Ectodermal cell (in vitro differentiated cells): ENCODE results near the gene INTS7.
"Not testable (repeated sequence)": the region's sequence is repeated elsewhere in the genome, so short reads cannot be mapped to it uniquely, and the experiment has no call there.

ENCODE experiments used
- H3K27ac ChIP-seq: 2 replicates; pipeline ENCODE4 v1.7.0; 2013; ENCODE audit warnings: mild to moderate bottlenecking, low read depth, low read length; ENCODE audit not compliant: insufficient read depth, poor library complexity, severe bottlenecking
- H3K27me3 ChIP-seq: 2 replicates; pipeline ENCODE4 v1.7.0; 2013; ENCODE audit warnings: mild to moderate bottlenecking, low read length; ENCODE audit not compliant: insufficient read depth, control insufficient read depth, poor library complexity, severe bottlenecking
- H3K36me3 ChIP-seq: one replicate; pipeline ENCODE4 v1.7.0; 2013; ENCODE audit warnings: low read length; ENCODE audit not compliant: control insufficient read depth, insufficient read depth
- H3K4me1 ChIP-seq: one replicate; pipeline ENCODE4 v1.7.0; 2013; ENCODE audit warnings: low read length; ENCODE audit not compliant: control insufficient read depth, insufficient read depth
- H3K4me3 ChIP-seq: 2 replicates; pipeline ENCODE4 v1.7.0; 2013; ENCODE audit warnings: low read depth, low read length, control low read depth; ENCODE audit not compliant: insufficient read depth
- H3K9me3 ChIP-seq: 2 replicates; pipeline ENCODE4 v1.7.0; 2013; ENCODE audit warnings: mild to moderate bottlenecking, low read length, moderate library complexity; ENCODE audit not compliant: control insufficient read depth
- WGBS, 2 experiments: methylation state at CpG; one replicate each; pipeline ENCODE4 v1.1.7; 2013; ENCODE audit warnings: missing lambda C conversion rate in 2 of 2; 5-methylcytosine and 5-hydroxymethylcytosine counted together

INTS7 gene

DNA sequence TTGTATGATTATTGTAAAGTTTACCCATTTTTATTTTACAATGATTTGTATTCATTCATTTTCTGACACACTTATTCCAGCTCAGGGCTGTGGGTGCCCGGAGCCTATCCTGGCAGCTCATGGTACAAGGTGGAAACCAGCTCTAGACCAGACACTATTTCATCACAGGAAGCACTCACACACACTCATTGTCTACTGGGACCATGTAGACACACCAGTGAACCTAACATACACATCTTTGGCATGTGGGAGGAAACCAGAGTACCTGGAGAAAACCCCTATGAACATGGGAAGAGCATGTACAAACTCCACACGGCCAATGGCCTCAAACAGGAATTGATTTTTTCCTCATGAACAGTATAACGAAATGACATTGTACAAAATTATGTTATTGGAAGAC is 2.5 kb upstream of the INTS7 start:
- Histone ChIP-seq H3K9me3 (no peaks in the 10 kb centered on the region), H3K27ac (no peak overlapping the region), H3K36me3 (no peaks in the 10 kb centered on the region), H3K4me3 (peak overlapping the region; percentile 88), H3K4me1 (peaks cover 7% of the 10 kb centered on the region), H3K27me3 (no peaks in the 10 kb centered on the region)
- 88 to 97% methylated on average over 3 of the region's 3 CpGs for WGBS, 2 experiments

DNA sequence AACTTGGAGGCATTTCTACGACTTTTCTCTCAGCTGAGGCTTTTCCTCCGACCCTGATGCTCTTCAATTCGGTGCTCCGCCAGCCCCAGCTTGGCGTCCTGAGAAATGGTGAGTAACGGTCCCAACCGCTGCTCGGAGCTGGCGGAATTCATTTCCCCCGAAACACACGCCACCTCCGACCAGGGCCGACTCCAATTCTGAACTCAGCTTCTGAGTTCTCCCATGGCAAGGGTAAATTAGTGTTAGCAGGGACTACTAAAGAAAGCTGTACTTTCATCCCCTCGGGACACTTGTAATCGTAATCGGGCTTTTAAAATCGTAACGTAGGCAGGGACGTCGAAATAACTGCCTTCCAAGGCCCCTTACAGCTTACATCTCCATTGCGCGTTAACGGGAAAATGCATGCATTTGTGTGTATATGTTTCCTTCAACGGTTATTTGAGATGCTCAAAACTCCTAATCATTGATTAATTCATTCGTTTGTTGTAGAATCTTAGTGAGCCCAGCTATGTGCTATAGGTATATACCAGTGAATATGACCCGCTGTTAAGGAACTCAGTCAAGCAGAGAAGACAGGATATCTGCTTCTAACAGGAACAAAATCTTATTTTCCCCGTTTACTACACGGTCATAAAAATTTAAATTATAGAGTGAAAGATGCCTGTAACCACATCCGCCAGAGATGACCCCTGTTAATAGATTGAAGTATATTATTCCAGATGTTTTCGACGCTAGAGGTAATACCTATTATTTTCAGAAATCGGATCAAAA is 663 bp upstream of the INTS7 start:
- peak overlapping the region; percentile 81 for H3K27ac ChIP-seq
- no peaks in the 10 kb centered on the region for H3K27me3 ChIP-seq
- H3K4me3 ChIP-seq: peak overlapping the region; percentile 88
- H3K4me1 ChIP-seq: peaks cover 10% of the 10 kb centered on the region
- no peaks in the 10 kb centered on the region for H3K36me3 ChIP-seq
- no peaks in the 10 kb centered on the region for H3K9me3 ChIP-seq
- 0 to 2% methylated on average over 25 to 32 of the region's 32 CpGs for WGBS, 2 experiments

DNA sequence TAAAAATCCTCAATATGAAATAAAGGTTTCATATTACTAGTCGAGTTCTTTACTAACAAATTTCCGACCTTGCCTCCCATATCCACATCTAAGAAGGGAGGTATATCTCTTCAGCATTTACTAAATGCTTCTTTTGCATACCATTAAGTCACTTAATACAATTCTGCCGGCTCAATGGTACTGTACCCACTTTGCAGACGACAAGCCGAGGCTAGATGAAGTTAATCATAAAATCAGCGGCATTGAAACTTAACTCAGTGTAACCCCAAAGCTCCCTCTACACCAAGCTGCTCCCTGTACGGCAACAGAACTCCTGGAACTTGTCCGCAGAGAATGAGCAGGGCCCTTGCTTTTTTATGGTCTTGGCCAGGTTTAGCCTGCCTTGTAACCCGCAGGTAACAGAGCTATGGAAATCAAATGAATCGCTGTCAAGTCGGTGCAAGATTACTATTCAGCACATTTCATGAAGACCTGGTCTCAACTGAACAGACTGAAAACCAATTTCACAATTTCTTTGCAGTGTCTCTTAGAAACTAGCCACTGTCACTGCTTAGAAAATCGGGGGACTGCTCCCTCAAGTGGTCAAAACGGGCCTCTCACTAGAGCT is 738 bp downstream of the INTS7 start:
- peak overlapping the region; percentile 19 for H3K27ac ChIP-seq
- peak overlapping the region; percentile 88 for H3K4me3 ChIP-seq
- no peaks in the 10 kb centered on the region for H3K9me3 ChIP-seq
- H3K27me3 ChIP-seq: no peaks in the 10 kb centered on the region
- 8 to 11% methylated on average over 13 of the region's 13 CpGs for WGBS, 2 experiments
- peaks cover 18% of the 10 kb centered on the region for H3K4me1 ChIP-seq
- no peaks in the 10 kb centered on the region for H3K36me3 ChIP-seq

DNA sequence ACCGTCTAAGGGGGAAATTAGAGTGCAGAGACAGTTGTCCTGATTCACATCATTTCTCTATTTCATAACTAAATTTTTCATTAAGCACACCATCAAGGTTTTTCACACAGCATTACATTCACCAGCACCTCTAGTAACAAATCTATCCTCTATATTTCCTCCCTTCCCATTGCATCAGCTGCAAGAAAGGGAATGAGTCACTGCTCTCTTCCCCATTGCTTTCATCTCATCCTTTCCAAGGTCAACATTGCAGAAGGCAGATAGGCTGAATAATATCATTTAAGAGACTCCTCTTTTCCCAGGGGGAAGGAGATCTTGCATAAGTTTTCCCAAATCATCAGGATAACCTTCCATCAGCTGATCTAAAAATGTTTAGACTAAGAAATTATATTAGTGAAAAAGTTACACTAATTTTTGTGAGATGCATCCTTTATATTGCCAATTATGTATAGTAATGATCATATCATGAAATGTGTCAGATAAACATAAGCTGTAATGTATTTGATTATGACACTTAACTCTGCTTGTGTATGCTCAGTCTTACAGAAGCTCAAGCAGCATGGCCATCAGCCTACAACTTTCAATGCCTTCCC is 4.3 kb downstream of the INTS7 start:
- Histone ChIP-seq H3K4me3 (no peak overlapping the region), H3K36me3 (no peaks in the 10 kb centered on the region), H3K4me1 (peaks cover 12% of the 10 kb centered on the region), H3K27me3 (no peaks in the 10 kb centered on the region), H3K9me3 (no peaks in the 10 kb centered on the region), H3K27ac (no peak overlapping the region)
- 100% methylated on average over 1 of the region's 1 CpG for WGBS, 2 experiments

DNA sequence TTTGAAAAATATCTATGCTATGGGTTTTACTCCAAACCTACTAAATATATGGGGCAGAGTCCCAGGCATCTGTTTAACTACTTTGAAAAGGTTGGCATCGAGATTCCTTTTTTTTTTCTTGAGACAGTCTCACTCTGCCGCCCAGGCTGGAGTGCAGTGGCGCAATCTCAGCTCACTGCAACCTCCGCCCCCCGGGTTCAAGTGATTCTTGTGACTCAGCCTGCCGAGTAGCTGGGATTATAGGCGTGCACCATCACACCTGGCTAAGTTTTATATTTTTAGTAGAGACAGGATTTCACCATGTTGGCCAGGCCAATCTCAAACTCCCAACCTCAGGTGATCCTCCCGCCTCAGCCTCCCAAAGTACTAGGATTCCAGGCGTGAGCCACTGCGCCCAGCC is 7.6 kb downstream of the INTS7 start:
- H3K36me3 ChIP-seq: peaks cover 13% of the 10 kb centered on the region
- 93% methylated on average over 10 of the region's 10 CpGs for WGBS, 2 experiments

DNA sequence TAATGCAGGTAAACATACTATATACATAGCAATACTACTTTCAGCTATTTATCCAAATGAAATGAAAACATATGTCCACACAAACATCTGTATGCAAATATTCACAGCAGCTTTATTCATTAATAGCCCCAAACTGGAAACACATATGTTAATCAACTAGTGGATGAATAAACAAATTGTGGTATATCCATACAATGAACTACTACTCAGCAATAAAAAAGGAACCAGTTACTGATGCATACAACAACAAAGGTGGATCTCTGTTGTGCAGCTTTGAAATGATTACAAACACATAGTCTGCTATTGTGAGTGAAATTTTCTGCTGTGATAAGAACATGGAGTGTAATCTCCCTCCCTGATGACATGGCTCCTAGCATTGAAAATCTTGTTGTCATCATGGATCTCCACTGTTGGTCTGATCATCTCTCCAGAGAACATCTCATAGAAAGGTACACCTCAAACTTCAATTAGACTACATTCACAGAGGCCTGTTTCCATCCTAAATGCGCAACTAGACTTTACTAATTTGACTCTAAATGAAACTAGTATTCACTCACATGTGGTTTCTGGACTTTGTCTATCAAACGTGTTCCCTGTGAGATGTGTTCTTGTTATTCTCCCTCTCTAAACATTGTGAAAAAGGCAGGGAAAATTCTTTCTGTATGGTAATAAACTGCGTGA is 10.7 kb downstream of the INTS7 start:
- 92 to 97% methylated on average over 2 of the region's 3 CpGs for WGBS, 2 experiments
- Histone ChIP-seq H3K36me3 (peaks cover 15% of the 10 kb centered on the region), H3K27ac (no peak overlapping the region), H3K27me3 (no peaks in the 10 kb centered on the region), H3K4me1 (no peaks in the 10 kb centered on the region), H3K4me3 (no peak overlapping the region), H3K9me3 (no peaks in the 10 kb centered on the region)

More for the DNA sequence above, 7.6 kb downstream of the INTS7 start:
- H3K4me3 ChIP-seq, H3K27me3 ChIP-seq, H3K27ac ChIP-seq, H3K9me3 ChIP-seq: not testable (repeated sequence)
- H3K4me1 ChIP-seq: peaks cover 12% of the 10 kb centered on the region

DNA sequence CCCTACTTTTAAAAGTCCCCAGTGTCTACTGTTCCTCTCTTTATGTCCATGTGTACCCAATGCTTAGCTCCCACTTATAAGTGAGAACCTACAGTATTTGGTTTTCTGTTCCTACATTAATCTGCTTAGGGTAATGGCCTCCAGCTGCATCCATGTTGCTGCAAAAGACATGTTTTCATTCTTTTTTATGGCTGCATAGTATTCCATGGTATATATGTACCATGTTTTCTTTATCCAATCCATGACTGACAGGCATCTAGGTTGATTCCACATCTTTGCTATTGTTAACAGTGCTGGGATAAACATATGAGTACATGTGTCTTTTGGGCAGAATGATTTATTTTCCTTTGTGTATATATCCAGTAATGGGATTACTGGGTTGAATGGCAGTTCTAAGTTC is 12.4 kb downstream of the INTS7 start:
- peaks cover 17% of the 10 kb centered on the region for H3K36me3 ChIP-seq
- H3K4me1 ChIP-seq, H3K27me3 ChIP-seq, H3K4me3 ChIP-seq, H3K9me3 ChIP-seq, H3K27ac ChIP-seq: not testable (repeated sequence)

DNA sequence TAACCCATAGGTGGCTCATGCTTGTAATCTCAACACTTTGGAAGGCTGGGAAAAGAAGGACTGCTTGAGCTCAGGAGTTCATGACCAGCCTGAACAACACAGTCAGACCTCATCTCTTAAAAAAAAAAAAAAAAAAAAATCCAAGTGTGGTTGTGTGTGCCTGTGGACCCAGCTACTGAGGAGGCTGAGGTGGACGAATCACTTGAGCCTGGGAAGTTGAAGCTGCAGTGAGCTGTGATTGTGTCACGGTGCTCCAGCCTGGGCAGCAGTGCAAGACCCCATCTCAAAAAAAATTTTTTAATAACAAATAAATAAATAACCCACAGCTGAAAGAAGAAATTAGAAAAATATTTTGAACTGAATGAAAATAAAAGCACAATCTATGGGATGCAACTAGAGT is 13.8 kb downstream of the INTS7 start:
- H3K4me3 ChIP-seq: no peak overlapping the region
- no peaks in the 10 kb centered on the region for H3K9me3 ChIP-seq

DNA sequence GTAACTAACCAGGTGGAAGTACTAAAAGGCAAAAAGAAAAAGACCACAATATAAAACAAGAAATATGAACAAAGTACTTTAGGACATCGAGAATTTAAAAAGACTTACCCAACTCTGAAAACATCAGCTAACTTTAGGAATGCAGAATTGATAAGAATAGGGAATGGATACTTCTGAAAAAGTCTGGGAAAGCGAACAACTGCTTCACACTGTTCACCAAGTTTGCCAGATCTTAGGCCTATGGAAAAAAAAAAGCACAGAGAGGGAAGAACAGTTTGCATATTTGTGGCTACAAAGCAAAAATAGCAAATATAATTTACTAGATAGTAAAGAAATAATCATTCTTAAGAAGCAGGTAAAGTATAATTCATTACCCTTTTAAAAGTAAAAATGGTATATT is 14.4 kb downstream of the INTS7 start:
- Histone ChIP-seq H3K36me3 (peaks cover 26% of the 10 kb centered on the region), H3K4me3 (no peak overlapping the region), H3K9me3 (no peaks in the 10 kb centered on the region), H3K27ac (no peak overlapping the region), H3K4me1 (no peaks in the 10 kb centered on the region), H3K27me3 (no peaks in the 10 kb centered on the region)
- WGBS, 2 experiments: 90 to 93% methylated on average over 1 to 2 of the region's 2 CpGs

More for the DNA sequence above, 13.8 kb downstream of the INTS7 start:
- Histone ChIP-seq H3K4me1 (no peaks in the 10 kb centered on the region), H3K36me3 (peaks cover 20% of the 10 kb centered on the region), H3K27me3 (no peaks in the 10 kb centered on the region), H3K27ac (no peak overlapping the region)
- WGBS, 2 experiments: 81 to 89% methylated on average over 1 of the region's 2 CpGs

DNA sequence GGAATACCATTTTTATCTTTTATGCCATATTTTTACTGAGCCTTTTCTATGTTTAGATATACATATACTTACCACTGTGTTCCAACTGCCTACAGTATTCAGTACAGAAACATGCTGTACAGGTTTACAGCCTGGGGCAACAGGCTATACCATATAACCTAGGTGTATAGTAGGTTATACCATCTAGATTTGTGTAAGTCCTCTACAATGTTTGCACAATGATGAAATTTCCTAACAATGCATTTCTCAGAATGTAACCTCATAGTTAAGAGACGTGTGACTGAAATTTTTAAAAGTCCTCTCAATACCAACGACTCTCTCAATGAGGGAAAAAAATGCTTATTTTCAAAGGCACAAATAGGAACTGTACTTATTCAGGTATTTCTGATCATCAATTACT is 21.7 kb downstream of the INTS7 start:
- H3K9me3 ChIP-seq: no peaks in the 10 kb centered on the region
- H3K4me3 ChIP-seq: no peak overlapping the region
- WGBS, 2 experiments: 92 to 96% methylated on average over 2 of the region's 2 CpGs
- no peak overlapping the region for H3K27ac ChIP-seq
- peaks cover 18% of the 10 kb centered on the region for H3K36me3 ChIP-seq
- H3K4me1 ChIP-seq: no peaks in the 10 kb centered on the region
- H3K27me3 ChIP-seq: no peaks in the 10 kb centered on the region
